Body of pancreas (tissue), 4 donors: Measurements from ENCODE around the gene WDFY4.

ENCODE experiments used
- POLR2A ChIP-seq, 3 donors: fragments of 450-650 bp; IDR thresholded peaks; one replicate each; pipeline ENCODE4 v1.6.1; 2016; ENCODE audit warnings: antibody characterized with exemption in 3 of 3, mild to moderate bottlenecking in 2 of 3
- TF ChIP-seq, protein P1 (sequence below), 7 experiments: fragments of 450-650 bp in 4 of 7; fragments of 200-600 bp in 3 of 7; sonication (generic) in 3 of 7; IDR thresholded peaks; one replicate each; pipeline ENCODE4 v1.5.1; 2016 to 2019; ENCODE audit warnings: antibody characterized with exemption in 7 of 7

GRCh38 chr10:48879451-48879850 lies 194.8 kb downstream of the WDFY4 start:
- TF ChIP-seq, protein P1, sequence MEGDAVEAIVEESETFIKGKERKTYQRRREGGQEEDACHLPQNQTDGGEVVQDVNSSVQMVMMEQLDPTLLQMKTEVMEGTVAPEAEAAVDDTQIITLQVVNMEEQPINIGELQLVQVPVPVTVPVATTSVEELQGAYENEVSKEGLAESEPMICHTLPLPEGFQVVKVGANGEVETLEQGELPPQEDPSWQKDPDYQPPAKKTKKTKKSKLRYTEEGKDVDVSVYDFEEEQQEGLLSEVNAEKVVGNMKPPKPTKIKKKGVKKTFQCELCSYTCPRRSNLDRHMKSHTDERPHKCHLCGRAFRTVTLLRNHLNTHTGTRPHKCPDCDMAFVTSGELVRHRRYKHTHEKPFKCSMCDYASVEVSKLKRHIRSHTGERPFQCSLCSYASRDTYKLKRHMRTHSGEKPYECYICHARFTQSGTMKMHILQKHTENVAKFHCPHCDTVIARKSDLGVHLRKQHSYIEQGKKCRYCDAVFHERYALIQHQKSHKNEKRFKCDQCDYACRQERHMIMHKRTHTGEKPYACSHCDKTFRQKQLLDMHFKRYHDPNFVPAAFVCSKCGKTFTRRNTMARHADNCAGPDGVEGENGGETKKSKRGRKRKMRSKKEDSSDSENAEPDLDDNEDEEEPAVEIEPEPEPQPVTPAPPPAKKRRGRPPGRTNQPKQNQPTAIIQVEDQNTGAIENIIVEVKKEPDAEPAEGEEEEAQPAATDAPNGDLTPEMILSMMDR (IDR thresholded peaks at IDR 0.05), result no peak
- TF ChIP-seq POLR2A (IDR thresholded peaks at IDR 0.05), result no peak
